ENCODE results near the gene OTOS. TPM values are rescaled to one million over a fixed set of nuclear protein-coding genes. Genes with fewer than 3 reads are reported as not detected.

Gene OTOS
- total RNA-seq, 1 donor from 2014 or later: not detected

DNA sequence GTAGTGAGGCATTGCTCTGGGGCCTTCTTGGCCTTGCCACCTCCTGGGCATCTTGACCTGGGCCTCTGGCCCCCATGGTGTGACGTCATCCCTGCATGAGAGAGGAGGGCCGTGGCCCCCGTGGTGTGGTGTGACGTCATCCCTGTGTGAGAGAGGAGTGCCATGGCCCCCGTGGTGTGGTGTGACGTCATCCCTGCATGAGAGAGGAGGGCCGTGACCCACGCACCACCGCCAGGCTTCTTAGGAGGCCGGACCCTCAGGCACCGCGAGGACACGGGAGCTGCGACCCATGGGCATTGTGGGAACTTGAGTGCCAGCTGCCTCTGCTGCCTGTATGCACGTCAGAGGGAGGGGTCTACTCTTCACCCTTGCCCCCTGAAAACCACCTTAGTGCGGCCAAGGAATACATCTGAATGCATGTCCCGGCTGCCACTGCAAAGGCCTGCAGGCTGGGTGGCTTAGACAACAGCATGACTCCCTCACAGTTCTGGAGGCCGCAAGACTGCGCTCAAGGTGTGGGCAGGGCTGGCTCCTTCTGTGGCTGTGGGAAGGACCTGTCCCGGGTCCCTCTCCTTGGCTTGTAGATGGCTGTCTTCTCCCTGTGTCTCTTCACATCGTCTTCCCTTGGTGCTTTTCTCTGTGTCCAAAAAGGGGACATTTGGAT is 20.8 kb upstream of the OTOS start:
- Mint-ChIP-seq H3K27ac (ENCODE audit: unreplicated experiment) (no peak overlapping the region), H3K36me3 (ENCODE audit: low read depth, unreplicated experiment) (no peaks in the 10 kb centered on the region), H3K9me3 (ENCODE audit: unreplicated experiment) (peaks cover 6% of the 10 kb centered on the region), H3K4me1 (ENCODE audit: low read depth, unreplicated experiment) (no peaks in the 10 kb centered on the region), H3K27me3 (ENCODE audit: low read depth, unreplicated experiment) (peaks cover 50% of the 10 kb centered on the region), H3K4me3 (ENCODE audit: unreplicated experiment) (no peak overlapping the region)
- Histone ChIP-seq H3K4me2 (ENCODE audit: low read length) (no peak overlapping the region), H2AFZ (ENCODE audit: low read depth, low read length) (no peak overlapping the region), H3K9ac (ENCODE audit: low read length) (no peak overlapping the region), H3K27ac (ENCODE audit: low read depth, low read length) (no peak overlapping the region), H3K9me3 (ENCODE audit: insufficient read depth, low read depth, low read length) (no peaks in the 10 kb centered on the region), H3K4me3 (ENCODE audit: insufficient read depth, low read depth, low read length) (no peak overlapping the region), H3K4me1 (ENCODE audit: insufficient read depth, low read length) (no peaks in the 10 kb centered on the region), H3K36me3 (ENCODE audit: insufficient read depth, low read length) (no peaks in the 10 kb centered on the region), H3K27me3 (ENCODE audit: insufficient read depth, low read length) (peaks cover 7% of the 10 kb centered on the region), H4K20me1 (ENCODE audit: insufficient read depth, low read length) (no peaks in the 10 kb centered on the region), H3K79me2 (ENCODE audit: insufficient read depth, low read length) (no peaks in the 10 kb centered on the region)
- TF ChIP-seq CTCF (IDR thresholded peaks at IDR 0.05; ENCODE audit: insufficient read depth, low read depth, low read length) (no peak), EZH2 (IDR thresholded peaks at IDR 0.05; ENCODE audit: insufficient read depth, low read length) (no peak)
- FAIRE-seq (no peak), DNase-seq (ENCODE audit: low read depth) (no peak)

GRCh38 chr2:240160291-240161086 is 20.0 kb upstream of the OTOS start:
- no peak for FAIRE-seq
- H3K36me3 ChIP-seq (ENCODE audit: insufficient read depth, low read length): no peaks in the 10 kb centered on the region
- TF ChIP-seq EZH2 (IDR thresholded peaks at IDR 0.05; ENCODE audit: insufficient read depth, low read length) (no peak), CTCF (IDR thresholded peaks at IDR 0.05; ENCODE audit: insufficient read depth, low read depth, low read length) (no peak)

More at GRCh38 chr2:240160291-240161086, 20.0 kb upstream of the OTOS start:
- H3K9me3 Mint-ChIP-seq (ENCODE audit: unreplicated experiment): peaks cover 5% of the 10 kb centered on the region
- H3K4me1 Mint-ChIP-seq (ENCODE audit: low read depth, unreplicated experiment): peaks cover 7% of the 10 kb centered on the region
- H3K27ac ChIP-seq (ENCODE audit: low read depth, low read length): no peak overlapping the region
- H3K27me3 Mint-ChIP-seq (ENCODE audit: low read depth, unreplicated experiment): peaks cover 44% of the 10 kb centered on the region
- no peaks in the 10 kb centered on the region for H4K20me1 ChIP-seq (ENCODE audit: insufficient read depth, low read length)
- H3K9me3 ChIP-seq (ENCODE audit: insufficient read depth, low read depth, low read length): no peaks in the 10 kb centered on the region
- no peak overlapping the region for H2AFZ ChIP-seq (ENCODE audit: low read depth, low read length)
- no peak overlapping the region for H3K27ac Mint-ChIP-seq (ENCODE audit: unreplicated experiment)
- no peak overlapping the region for H3K9ac ChIP-seq (ENCODE audit: low read length)
- no peak for DNase-seq (ENCODE audit: low read depth)
- no peaks in the 10 kb centered on the region for H3K79me2 ChIP-seq (ENCODE audit: insufficient read depth, low read length)
- no peak overlapping the region for H3K4me3 Mint-ChIP-seq (ENCODE audit: unreplicated experiment)
- no peak overlapping the region for H3K4me3 ChIP-seq (ENCODE audit: insufficient read depth, low read depth, low read length)
- peaks cover 7% of the 10 kb centered on the region for H3K27me3 ChIP-seq (ENCODE audit: insufficient read depth, low read length)
- H3K36me3 Mint-ChIP-seq (ENCODE audit: low read depth, unreplicated experiment): no peaks in the 10 kb centered on the region
- no peaks in the 10 kb centered on the region for H3K4me1 ChIP-seq (ENCODE audit: insufficient read depth, low read length)
- H3K4me2 ChIP-seq (ENCODE audit: low read length): no peak overlapping the region
